Loucy (cell line): ENCODE results near the gene CSTPP1.

Experiments
- H2AFZ ChIP-seq: fragments of 200-600 bp; sonication (generic); 2 replicates; pipeline ENCODE4 v1.6.0; 2016; ENCODE audit warnings: antibody characterized with exemption, mild to moderate bottlenecking, low read length, moderate library complexity
- H3F3A ChIP-seq: fragments of 200-600 bp; 2 replicates; pipeline ENCODE4 v1.6.0; 2016; ENCODE audit warnings: antibody characterized with exemption, low read depth, mild to moderate bottlenecking
- H3K27me3 ChIP-seq: fragments of 200-600 bp; sonication (generic); 2 replicates; pipeline ENCODE4 v1.6.1; 2014; ENCODE audit warnings: low read length, mild to moderate bottlenecking; ENCODE audit not compliant: insufficient read depth, poor library complexity, severe bottlenecking
- H3K36me3 ChIP-seq: fragments of 200-600 bp; sonication (generic); 2 replicates; pipeline ENCODE4 v1.6.1; 2016; ENCODE audit warnings: low read length; ENCODE audit not compliant: insufficient read depth
- H3K4me1 ChIP-seq: fragments of 200-600 bp; sonication (generic); 2 replicates; pipeline ENCODE4 v1.5.1; 2014; ENCODE audit warnings: low read length, mild to moderate bottlenecking; ENCODE audit not compliant: insufficient read depth, poor library complexity, severe bottlenecking
- H3K4me2 ChIP-seq: fragments of 200-600 bp; sonication (generic); 2 replicates; pipeline ENCODE4 v1.6.0; 2014; ENCODE audit warnings: antibody characterized with exemption, low read length, low read depth, mild to moderate bottlenecking; ENCODE audit not compliant: poor library complexity, severe bottlenecking
- H3K4me3 ChIP-seq: fragments of 200-600 bp; sonication (generic); 2 replicates; pipeline ENCODE4 v1.5.1; 2014; ENCODE audit warnings: low read length, mild to moderate bottlenecking, mixed read lengths; ENCODE audit not compliant: poor library complexity, severe bottlenecking
- H3K79me2 ChIP-seq: fragments of 200-600 bp; sonication (generic); 2 replicates; pipeline ENCODE4 v1.6.1; 2014; ENCODE audit warnings: low read length; ENCODE audit not compliant: insufficient read depth
- H3K9ac ChIP-seq: fragments of 200-600 bp; sonication (generic); 2 replicates; pipeline ENCODE4 v1.6.0; 2014; ENCODE audit warnings: mild to moderate bottlenecking, low read depth, low read length, moderate library complexity; ENCODE audit not compliant: poor library complexity, severe bottlenecking
- H3K9me2 ChIP-seq: fragments of 200-600 bp; sonication (generic); replicated peaks from 2 replicates; pipeline ENCODE4 v1.6.1; 2016; ENCODE audit warnings: low read depth, low read length, mixed read lengths
- H3K9me3 ChIP-seq: fragments of 200-600 bp; sonication (generic); 2 replicates; pipeline ENCODE4 v1.6.1; 2014; ENCODE audit warnings: mild to moderate bottlenecking, antibody characterized with exemption, low read length, low read depth; ENCODE audit not compliant: insufficient read depth
- H4K20me1 ChIP-seq: fragments of 200-600 bp; sonication (generic); 2 replicates; pipeline ENCODE4 v1.6.0; 2014; ENCODE audit warnings: antibody characterized with exemption, low read length, mild to moderate bottlenecking; ENCODE audit not compliant: insufficient read depth, poor library complexity, severe bottlenecking
- EZH2phosphoT487 ChIP-seq: fragments of 200-600 bp; IDR thresholded peaks from 2 replicates; pipeline ENCODE4 v1.6.1; 2018; ENCODE audit warnings: antibody characterized with exemption, mild to moderate bottlenecking, moderate library complexity, borderline replicate concordance
- TF ChIP-seq, protein P1 (sequence below): fragments of 200-600 bp; sonication (generic); conservative IDR thresholded peaks from 2 replicates; pipeline ENCODE4 v1.5.1; 2014; ENCODE audit warnings: mild to moderate bottlenecking, antibody characterized with exemption, low read length

CSTPP1 gene

DNA sequence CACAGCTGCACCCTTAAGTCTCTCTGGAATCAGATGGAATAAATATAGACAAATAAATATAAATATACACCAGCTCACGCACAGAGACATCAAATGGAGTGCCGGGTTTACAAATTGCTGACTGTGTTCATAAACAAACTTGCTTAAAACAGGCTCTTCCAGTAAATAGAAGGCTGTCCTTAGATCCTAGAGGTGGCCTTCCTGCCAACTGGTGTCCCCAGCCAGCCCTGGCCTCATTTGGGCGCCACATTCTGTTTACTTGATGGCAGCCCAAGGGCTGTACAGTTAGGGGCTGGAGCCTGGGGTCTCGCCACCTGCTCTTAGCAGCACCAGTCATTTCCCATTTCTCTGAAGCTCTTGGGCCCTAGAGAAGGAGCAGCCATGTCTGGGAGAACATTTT, 219.3 kb downstream of the CSTPP1 start:
- Histone ChIP-seq H3K9me2 (no peaks in the 10 kb centered on the region), H4K20me1 (no peaks in the 10 kb centered on the region), H3F3A (no peaks in the 10 kb centered on the region), H3K9me3 (no peaks in the 10 kb centered on the region), H3K4me1 (peaks cover 38% of the 10 kb centered on the region), H3K27me3 (no peaks in the 10 kb centered on the region), H3K36me3 (no peaks in the 10 kb centered on the region; the same call in 1 of the 2 replicates), H3K4me2 (peak overlapping the region; percentile 80), H2AFZ (no peak overlapping the region), H3K4me3 (peak overlapping the region; percentile 56), H3K9ac (peak overlapping the region; percentile 31), H3K79me2 (no peaks in the 10 kb centered on the region)
- no peak for TF ChIP-seq EZH2phosphoT487
- TF ChIP-seq, protein P1, sequence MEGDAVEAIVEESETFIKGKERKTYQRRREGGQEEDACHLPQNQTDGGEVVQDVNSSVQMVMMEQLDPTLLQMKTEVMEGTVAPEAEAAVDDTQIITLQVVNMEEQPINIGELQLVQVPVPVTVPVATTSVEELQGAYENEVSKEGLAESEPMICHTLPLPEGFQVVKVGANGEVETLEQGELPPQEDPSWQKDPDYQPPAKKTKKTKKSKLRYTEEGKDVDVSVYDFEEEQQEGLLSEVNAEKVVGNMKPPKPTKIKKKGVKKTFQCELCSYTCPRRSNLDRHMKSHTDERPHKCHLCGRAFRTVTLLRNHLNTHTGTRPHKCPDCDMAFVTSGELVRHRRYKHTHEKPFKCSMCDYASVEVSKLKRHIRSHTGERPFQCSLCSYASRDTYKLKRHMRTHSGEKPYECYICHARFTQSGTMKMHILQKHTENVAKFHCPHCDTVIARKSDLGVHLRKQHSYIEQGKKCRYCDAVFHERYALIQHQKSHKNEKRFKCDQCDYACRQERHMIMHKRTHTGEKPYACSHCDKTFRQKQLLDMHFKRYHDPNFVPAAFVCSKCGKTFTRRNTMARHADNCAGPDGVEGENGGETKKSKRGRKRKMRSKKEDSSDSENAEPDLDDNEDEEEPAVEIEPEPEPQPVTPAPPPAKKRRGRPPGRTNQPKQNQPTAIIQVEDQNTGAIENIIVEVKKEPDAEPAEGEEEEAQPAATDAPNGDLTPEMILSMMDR = no peak

DNA sequence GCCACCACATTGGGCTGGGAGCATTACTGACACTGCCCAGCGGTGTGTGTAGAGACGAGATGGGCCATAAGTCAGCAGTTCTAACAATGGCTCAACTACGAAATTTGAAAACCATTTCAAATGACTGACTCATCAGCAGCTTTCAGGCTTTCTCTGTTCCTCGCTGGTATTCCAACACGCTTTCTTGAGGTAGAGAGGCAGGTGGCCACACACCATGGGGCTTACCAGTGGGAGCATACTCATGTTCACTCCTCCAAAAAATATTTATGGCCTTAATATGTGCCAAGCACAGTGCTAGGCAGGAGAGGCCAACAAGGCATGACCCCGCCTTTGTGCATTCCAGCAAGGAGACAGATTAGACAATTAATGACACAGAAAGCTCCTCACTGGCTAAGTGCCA, 219.8 kb downstream of the CSTPP1 start:
- Histone ChIP-seq H3K4me2 (peak overlapping the region; percentile 80), H4K20me1 (peaks cover 3% of the 10 kb centered on the region), H3K79me2 (no peaks in the 10 kb centered on the region), H3F3A (no peaks in the 10 kb centered on the region), H3K27me3 (no peaks in the 10 kb centered on the region), H3K9ac (no peak overlapping the region), H3K9me2 (no peaks in the 10 kb centered on the region), H3K9me3 (no peaks in the 10 kb centered on the region), H3K4me1 (peaks cover 38% of the 10 kb centered on the region), H2AFZ (no peak overlapping the region), H3K36me3 (no peaks in the 10 kb centered on the region; the same call in 1 of the 2 replicates), H3K4me3 (no peak overlapping the region)
- TF ChIP-seq, protein P1 = no peak
- TF ChIP-seq EZH2phosphoT487 = no peak

DNA sequence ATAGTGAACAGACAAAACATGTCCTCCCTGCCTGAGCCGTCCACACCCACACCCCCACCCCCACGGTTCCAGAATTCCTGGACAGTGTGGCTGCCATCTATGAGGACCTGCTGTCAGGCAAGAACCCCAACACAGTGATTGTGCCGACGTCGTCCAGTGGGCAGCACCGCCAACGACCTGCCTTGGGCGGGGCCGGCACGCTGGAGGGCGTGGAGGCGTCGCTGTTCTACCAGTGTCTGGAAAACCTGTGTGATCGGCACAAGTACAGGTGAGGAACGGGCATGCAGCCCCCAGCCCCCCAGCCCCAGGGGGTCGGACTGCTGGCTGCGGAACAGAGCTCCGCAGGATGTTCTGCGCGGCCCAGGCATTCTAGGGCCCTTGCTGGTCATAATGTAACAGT, 220.4 kb downstream of the CSTPP1 start:
- H3K4me3 ChIP-seq = no peak overlapping the region
- no peaks in the 10 kb centered on the region for H3K9me2 ChIP-seq
- H3K27me3 ChIP-seq = no peaks in the 10 kb centered on the region
- peaks cover 3% of the 10 kb centered on the region for H4K20me1 ChIP-seq
- H3K9me3 ChIP-seq = no peaks in the 10 kb centered on the region
- peaks cover 38% of the 10 kb centered on the region for H3K4me1 ChIP-seq
- H3K36me3 ChIP-seq = no peaks in the 10 kb centered on the region; the same call in 1 of the 2 replicates
- no peak for TF ChIP-seq EZH2phosphoT487
- H3K79me2 ChIP-seq = no peaks in the 10 kb centered on the region
- no peak overlapping the region for H3K9ac ChIP-seq
- H3F3A ChIP-seq = no peaks in the 10 kb centered on the region
- H3K4me2 ChIP-seq = no peak overlapping the region
- no peak overlapping the region for H2AFZ ChIP-seq

DNA sequence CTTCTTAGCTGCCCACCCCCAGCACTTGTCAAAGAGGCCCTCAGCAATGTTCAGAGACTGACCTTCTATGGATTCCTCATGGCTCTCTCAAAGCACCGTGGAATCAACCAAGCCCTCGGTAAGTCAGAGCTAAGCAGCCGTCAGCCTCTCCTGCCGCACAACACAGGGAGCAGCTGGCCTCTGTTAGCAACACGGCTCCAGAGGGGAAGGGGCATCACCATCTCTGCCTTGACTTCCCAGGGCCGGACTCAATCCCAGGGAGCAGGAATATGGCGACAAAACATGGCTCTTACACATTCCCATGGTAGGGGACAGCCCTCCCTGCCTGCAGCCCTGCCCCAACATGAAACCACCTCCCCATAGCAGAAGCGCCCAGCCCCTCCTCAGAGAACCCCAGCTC, 221.2 kb downstream of the CSTPP1 start:
- Histone ChIP-seq H3K9ac (no peak overlapping the region), H3K36me3 (peaks cover 5% of the 10 kb centered on the region; the same call in 1 of the 2 replicates), H3K4me2 (no peak overlapping the region), H3K9me3 (no peaks in the 10 kb centered on the region), H2AFZ (no peak overlapping the region), H3K27me3 (no peaks in the 10 kb centered on the region), H3K79me2 (no peaks in the 10 kb centered on the region), H3K9me2 (no peaks in the 10 kb centered on the region), H3K4me1 (peaks cover 34% of the 10 kb centered on the region), H3F3A (no peaks in the 10 kb centered on the region), H4K20me1 (peaks cover 3% of the 10 kb centered on the region), H3K4me3 (no peak overlapping the region)
- TF ChIP-seq, protein P1 = no peak
- TF ChIP-seq EZH2phosphoT487 = no peak
